Left lung (tissue), 10 donors: ENCODE results near the gene PTPRU. TPM values are rescaled to one million over a fixed set of nuclear protein-coding genes. Genes with fewer than 3 reads are reported as not detected.

Source experiments
- ATAC-seq: fragments of 200-7000 bp; cut with Tn5 transposase; one replicate; pipeline ENCODE4 v1.9.1; 2020; ENCODE audit warnings: moderate library complexity
- DNase-seq, 4 donors: peaks; one replicate each; pipeline ENCODE4 v3.0.0-alpha.2; 2013 to 2020
- H3K27ac ChIP-seq, 2 donors: fragments of 200-600 bp; sonication (generic) in 1 of 2; one replicate each; pipeline versions ENCODE4 v1.5.0 to v1.8.0; 2020 to 2021
- H3K27me3 ChIP-seq, 2 donors: fragments of 200-600 bp; sonication (generic) in 1 of 2; one replicate each; pipeline versions ENCODE4 v1.5.0 to v1.8.0; 2020 to 2021
- H3K36me3 ChIP-seq, 2 donors: fragments of 200-600 bp; sonication (generic) in 1 of 2; one replicate each; pipeline versions ENCODE4 v1.5.0 to v1.8.0; 2020 to 2021
- H3K4me1 ChIP-seq, 2 donors: fragments of 200-600 bp; one replicate each; pipeline ENCODE4 v1.8.0; 2021
- H3K4me3 ChIP-seq, 2 donors: fragments of 200-600 bp; sonication (generic) in 1 of 2; one replicate each; pipeline versions ENCODE4 v1.5.0 to v1.8.0; 2020 to 2021; ENCODE audit warnings: mild to moderate bottlenecking in 1 of 2
- H3K9me3 ChIP-seq, 2 donors: fragments of 200-600 bp; sonication (generic) in 1 of 2; one replicate each; pipeline versions ENCODE4 v1.5.0 to v1.8.0; 2020 to 2021
- intact Hi-C, 2 donors: fragments of 100-400 bp; cut with DNase I; formaldehyde crosslinking; loops; one replicate each; pipeline versions ENCODE4 v1.11.2 to v1.14.2; 2022
- polyA plus RNA-seq, 6 donors: library from polyadenylated mRNA; unstranded; fragments of 120-200 nt; gene quantifications; one replicate each; pipeline ENCODE4 v1.2.1, GENCODE V29; 2013; ENCODE audit not compliant: insufficient read length in 6 of 6
- total RNA-seq, 2 donors: library from RNA; stranded (reverse); fragmentation: NEBNext Ultra II Directional; extraction: Animal tissue kit (Norgen Biotek cat#: 25700); gene quantifications; one replicate each; pipeline ENCODE4 v1.2.1, GENCODE V29; 2021
- TF ChIP-seq, protein P1 (sequence below), 2 donors: fragments of 200-600 bp; sonication (generic) in 1 of 2; IDR thresholded peaks; one replicate each; pipeline versions ENCODE4 v1.5.0 to v1.8.0; 2021; ENCODE audit warnings: antibody characterized with exemption in 2 of 2
- donor health status: DM: no; HTN: yes; CAD: no.
- donor health status: DM: no; HTN: no; CAD: no.

The PTPRU gene
- total and polyA plus RNA-seq, 8 donors: 15.5 to 45.4 (median 18.8) TPM

DNA sequence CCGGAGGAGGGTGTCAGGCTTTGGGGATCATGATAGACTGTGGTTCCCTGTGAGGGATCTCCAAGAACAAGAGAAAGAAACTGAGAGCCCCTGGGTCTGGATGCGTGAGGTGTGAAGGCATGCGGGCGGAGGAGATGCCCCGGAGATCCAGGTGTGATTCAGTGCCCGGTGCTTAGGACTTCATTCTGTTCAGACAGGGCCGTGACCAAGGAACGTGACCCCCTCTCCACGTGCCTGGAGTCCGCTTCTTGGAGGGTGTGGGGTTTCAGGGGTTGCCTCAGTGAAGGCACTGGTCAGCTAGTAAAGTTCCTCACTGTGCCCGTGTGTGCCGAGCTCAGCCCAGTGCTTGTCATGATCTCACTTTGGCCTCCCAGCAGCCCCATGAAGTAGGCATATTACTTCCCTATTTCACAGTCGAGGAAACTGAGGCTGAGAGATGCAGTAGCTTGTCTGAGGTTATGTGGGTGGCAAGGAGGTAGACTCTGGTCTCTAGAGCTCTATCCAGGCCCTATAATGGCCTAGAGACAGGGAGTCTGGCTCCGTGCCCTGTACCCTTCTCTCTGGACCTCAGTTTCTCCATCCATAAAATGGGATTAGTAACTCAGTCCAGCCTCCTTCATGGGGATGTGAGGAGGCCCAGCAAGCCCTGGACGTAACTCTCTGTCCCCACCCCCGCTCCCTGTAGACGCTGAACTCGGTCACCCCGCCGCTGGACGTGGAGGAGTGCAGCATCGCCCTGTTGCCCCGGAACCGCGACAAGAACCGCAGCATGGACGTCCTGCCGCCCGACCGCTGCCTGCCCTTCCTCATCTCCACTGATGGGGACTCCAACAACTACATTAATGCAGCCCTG lies 81.0 kb downstream of the PTPRU start:
- H3K4me1 ChIP-seq: no peaks in the 10 kb centered on the region
- no peak overlapping the region for H3K4me3 ChIP-seq
- intact Hi-C loops: no loop called here
- DNase-seq: peak in 1 of 4 donors; percentile 55
- TF ChIP-seq, protein P1, sequence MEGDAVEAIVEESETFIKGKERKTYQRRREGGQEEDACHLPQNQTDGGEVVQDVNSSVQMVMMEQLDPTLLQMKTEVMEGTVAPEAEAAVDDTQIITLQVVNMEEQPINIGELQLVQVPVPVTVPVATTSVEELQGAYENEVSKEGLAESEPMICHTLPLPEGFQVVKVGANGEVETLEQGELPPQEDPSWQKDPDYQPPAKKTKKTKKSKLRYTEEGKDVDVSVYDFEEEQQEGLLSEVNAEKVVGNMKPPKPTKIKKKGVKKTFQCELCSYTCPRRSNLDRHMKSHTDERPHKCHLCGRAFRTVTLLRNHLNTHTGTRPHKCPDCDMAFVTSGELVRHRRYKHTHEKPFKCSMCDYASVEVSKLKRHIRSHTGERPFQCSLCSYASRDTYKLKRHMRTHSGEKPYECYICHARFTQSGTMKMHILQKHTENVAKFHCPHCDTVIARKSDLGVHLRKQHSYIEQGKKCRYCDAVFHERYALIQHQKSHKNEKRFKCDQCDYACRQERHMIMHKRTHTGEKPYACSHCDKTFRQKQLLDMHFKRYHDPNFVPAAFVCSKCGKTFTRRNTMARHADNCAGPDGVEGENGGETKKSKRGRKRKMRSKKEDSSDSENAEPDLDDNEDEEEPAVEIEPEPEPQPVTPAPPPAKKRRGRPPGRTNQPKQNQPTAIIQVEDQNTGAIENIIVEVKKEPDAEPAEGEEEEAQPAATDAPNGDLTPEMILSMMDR (IDR thresholded peaks at IDR 0.05): no peak
- no peaks in the 10 kb centered on the region for H3K27me3 ChIP-seq
- H3K36me3 ChIP-seq: peaks cover 0 to 43% of the 10 kb centered on the region in 2 donors
- no peaks in the 10 kb centered on the region for H3K9me3 ChIP-seq
- ATAC-seq: no peak
- H3K27ac ChIP-seq: no peak overlapping the region

DNA sequence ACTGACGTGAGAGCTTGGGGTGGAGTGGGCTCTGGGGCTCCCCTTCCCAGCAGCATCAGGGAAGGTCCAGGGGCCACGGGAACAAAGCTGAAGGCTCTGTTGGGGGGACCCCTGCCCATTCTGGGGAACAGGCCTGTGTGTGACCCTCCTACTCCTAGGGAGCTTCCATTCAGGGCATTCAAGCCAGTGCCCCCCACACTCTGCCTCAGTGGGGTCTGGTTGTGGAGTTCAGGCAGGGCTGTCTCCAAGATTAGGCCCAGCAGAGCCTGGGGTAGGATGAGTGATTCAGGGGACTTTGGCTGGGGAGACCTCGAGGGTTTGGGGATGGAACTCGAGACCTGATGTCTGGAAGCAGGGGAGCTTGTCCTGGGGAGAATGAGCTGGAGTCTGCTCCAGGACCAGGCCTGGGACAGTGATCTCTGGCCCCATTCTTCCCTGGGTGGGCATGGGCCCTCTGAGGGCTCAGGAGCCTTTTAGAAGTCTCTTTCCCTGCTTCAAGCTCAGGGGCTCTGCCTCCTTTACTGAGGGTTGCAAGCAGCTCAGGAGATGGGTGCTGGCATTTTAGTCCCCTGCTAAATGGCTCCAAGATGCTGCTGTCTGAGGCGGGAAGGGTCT lies 81.7 kb downstream of the PTPRU start:
- Histone ChIP-seq H3K27ac (no peak overlapping the region), H3K9me3 (no peaks in the 10 kb centered on the region), H3K36me3 (peaks cover 0 to 37% of the 10 kb centered on the region in 2 donors), H3K27me3 (no peaks in the 10 kb centered on the region), H3K4me3 (no peak overlapping the region), H3K4me1 (no peaks in the 10 kb centered on the region)
- intact Hi-C loops: no loop called here
- DNase-seq: no peak
- TF ChIP-seq, protein P1 (IDR thresholded peaks at IDR 0.05): no peak
- no peak for ATAC-seq

DNA sequence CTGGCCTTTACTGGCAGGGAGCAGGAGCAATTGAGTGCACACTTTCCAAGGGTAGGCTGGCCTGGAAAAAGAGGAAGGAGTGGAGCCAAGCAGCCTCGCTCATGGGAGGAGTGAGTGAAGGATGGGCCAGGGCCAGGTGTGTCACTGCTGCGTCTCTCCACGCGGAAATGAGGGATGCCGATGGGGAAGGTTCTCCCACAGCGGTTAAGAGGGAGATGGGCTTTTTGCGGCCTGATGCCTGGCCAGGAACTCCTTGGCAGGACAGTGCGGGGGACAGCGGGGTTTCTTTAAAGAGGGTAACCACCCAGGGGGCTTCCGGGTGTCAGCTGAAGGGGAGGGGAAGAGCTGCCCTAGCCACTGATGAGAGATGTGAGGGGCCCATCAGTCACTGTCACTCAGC lies 82.4 kb downstream of the PTPRU start:
- TF ChIP-seq, protein P1 (IDR thresholded peaks at IDR 0.05): no peak
- Histone ChIP-seq H3K27me3 (no peaks in the 10 kb centered on the region), H3K4me3 (no peak overlapping the region), H3K27ac (no peak overlapping the region), H3K9me3 (no peaks in the 10 kb centered on the region), H3K36me3 (peaks cover 0 to 41% of the 10 kb centered on the region in 2 donors), H3K4me1 (no peaks in the 10 kb centered on the region)
- ATAC-seq: no peak
- peak in 1 of 4 donors; percentile 33 for DNase-seq
- intact Hi-C loops: no loop called here

DNA sequence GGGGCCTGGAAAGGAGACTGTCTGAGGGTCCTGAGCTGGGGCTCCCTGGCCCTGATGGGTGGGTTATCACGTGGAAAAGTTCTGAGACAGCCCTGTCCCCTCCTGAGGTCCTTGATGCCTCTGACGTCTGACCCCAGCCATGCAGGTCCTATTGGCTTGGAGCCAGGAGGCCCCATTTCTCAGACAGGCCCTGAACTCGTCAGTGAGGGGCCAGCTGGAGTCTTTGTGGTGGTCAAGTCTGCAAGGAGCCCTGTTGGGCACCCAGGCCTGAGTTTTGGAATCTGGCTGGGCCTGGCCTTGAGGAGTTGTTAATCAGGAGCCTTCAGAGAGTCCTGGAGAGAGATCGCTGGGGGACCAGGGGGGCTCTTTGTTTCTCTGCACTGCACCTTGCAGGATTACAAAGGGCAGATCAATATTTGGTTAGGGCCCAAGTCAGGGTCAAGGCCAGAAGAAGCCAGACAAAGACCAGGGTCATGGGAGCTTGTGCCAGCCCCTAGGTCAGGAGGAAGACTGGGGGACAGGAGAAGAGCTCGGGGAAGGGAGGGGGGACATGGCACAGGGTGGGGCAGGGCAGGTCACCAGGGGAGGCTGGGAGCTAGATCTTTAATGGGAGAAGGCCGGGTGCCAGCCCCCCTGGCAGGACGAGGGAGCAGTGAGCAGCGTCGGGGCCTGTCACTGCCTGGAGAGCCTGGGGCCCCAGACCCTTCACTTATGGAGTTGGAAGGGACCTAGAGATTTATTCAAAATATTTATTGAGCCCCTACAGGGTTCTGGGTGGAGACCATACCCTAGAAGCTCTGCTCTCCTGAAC lies 83.2 kb downstream of the PTPRU start:
- no peaks in the 10 kb centered on the region for H3K9me3 ChIP-seq

More for the DNA sequence above, 83.2 kb downstream of the PTPRU start:
- Histone ChIP-seq H3K4me3 (no peak overlapping the region), H3K27me3 (no peaks in the 10 kb centered on the region), H3K27ac (no peak overlapping the region), H3K36me3 (peaks cover 0 to 42% of the 10 kb centered on the region in 2 donors), H3K4me1 (no peaks in the 10 kb centered on the region)
- intact Hi-C loops: no loop called here
- ATAC-seq (no peak), DNase-seq (peak in 1 of 4 donors; percentile 63)
- TF ChIP-seq, protein P1 (IDR thresholded peaks at IDR 0.05): no peak
